HepG2 (cell line): ENCODE results near the gene UBXN6. TPM values are rescaled to one million over a fixed set of nuclear protein-coding genes. Genes with fewer than 3 reads are reported as not detected.

ENCODE experiments used
- ATRX ChIP-seq: sonication (generic); formaldehyde crosslinking; IDR thresholded peaks from 2 replicates; pipeline ENCODE4 v1.4.0; 2020; ENCODE audit warnings: missing genetic modification reagents, borderline replicate concordance
- CAMTA2 ChIP-seq: sonication (generic); formaldehyde crosslinking; IDR thresholded peaks from 2 replicates; pipeline ENCODE4 v1.4.0; 2020; ENCODE audit warnings: mild to moderate bottlenecking, missing genetic modification reagents, borderline replicate concordance
- ELF4 ChIP-seq: sonication (generic); formaldehyde crosslinking; IDR thresholded peaks from 2 replicates; pipeline ENCODE4 v1.5.0; 2020; ENCODE audit warnings: missing genetic modification reagents, mild to moderate bottlenecking, moderate library complexity, borderline replicate concordance
- FOXM1 ChIP-seq: sonication (generic); formaldehyde crosslinking; IDR thresholded peaks from 2 replicates; pipeline ENCODE4 v1.5.0; 2020; ENCODE audit warnings: missing genetic modification reagents
- HNF4G ChIP-seq, 2 experiments: sonication (generic) in 1 of 2; formaldehyde crosslinking in 1 of 2; IDR thresholded peaks; 2 replicates each; pipeline versions ENCODE4 v1.4.0 to v1.6.1; 2011 to 2020; ENCODE audit warnings: borderline replicate concordance in 2 of 2, low read depth in 2 of 2, mild to moderate bottlenecking in 2 of 2, low read length in 1 of 2, missing genetic modification reagents in 1 of 2, moderate library complexity in 1 of 2
- MEF2D ChIP-seq: sonication (generic); formaldehyde crosslinking; IDR thresholded peaks from 2 replicates; pipeline ENCODE4 v1.5.1; 2020; ENCODE audit warnings: mild to moderate bottlenecking, missing genetic modification reagents
- ONECUT2 ChIP-seq: sonication (generic); formaldehyde crosslinking; IDR thresholded peaks from 2 replicates; pipeline ENCODE4 v1.4.0; 2020; ENCODE audit warnings: missing genetic modification reagents
- PITX1 ChIP-seq: sonication (generic); formaldehyde crosslinking; IDR thresholded peaks from 2 replicates; pipeline ENCODE4 v1.5.1; 2020; ENCODE audit warnings: mild to moderate bottlenecking, missing genetic modification reagents
- SAFB2 ChIP-seq: sonication (generic); formaldehyde crosslinking; IDR thresholded peaks from 2 replicates; pipeline ENCODE4 v1.5.1; 2020; ENCODE audit warnings: missing genetic modification reagents, low read depth, mild to moderate bottlenecking, borderline replicate concordance
- SALL1 ChIP-seq: sonication (generic); formaldehyde crosslinking; IDR thresholded peaks from 2 replicates; pipeline ENCODE4 v1.8.0; 2022; ENCODE audit warnings: mild to moderate bottlenecking, missing genetic modification reagents
- SNRNP70 ChIP-seq: fragments of 200-400 bp; formaldehyde crosslinking; IDR thresholded peaks from 2 replicates; pipeline ENCODE4 v1.6.1; 2017; ENCODE audit warnings: mild to moderate bottlenecking, low read depth, low read length, moderate library complexity
- SRSF1 ChIP-seq: fragments of 200-400 bp; formaldehyde crosslinking; optimal IDR thresholded peaks from 2 replicates; pipeline ENCODE3; 2017; ENCODE audit warnings: mild to moderate bottlenecking, low read depth, low read length, moderate library complexity
- ZBTB38 ChIP-seq: sonication (generic); formaldehyde crosslinking; IDR thresholded peaks from 2 replicates; pipeline ENCODE4 v1.5.1; 2020; ENCODE audit warnings: mild to moderate bottlenecking, missing genetic modification reagents
- ZNF124 ChIP-seq: sonication (generic); formaldehyde crosslinking; IDR thresholded peaks from 2 replicates; pipeline ENCODE4 v1.4.0; 2020; ENCODE audit warnings: missing genetic modification reagents
- ZNF33A ChIP-seq: sonication (generic); formaldehyde crosslinking; IDR thresholded peaks from 2 replicates; pipeline ENCODE4 v1.5.1; 2020; ENCODE audit warnings: missing genetic modification reagents, mild to moderate bottlenecking, moderate library complexity, borderline replicate concordance
- ZNF441 ChIP-seq: sonication (generic); formaldehyde crosslinking; IDR thresholded peaks from 2 replicates; pipeline ENCODE4 v1.7.0; 2021; ENCODE audit warnings: missing genetic modification reagents, borderline replicate concordance
- ZNF546 ChIP-seq: sonication (generic); formaldehyde crosslinking; conservative IDR thresholded peaks from 2 replicates; pipeline ENCODE4 v1.8.1; 2023; ENCODE audit warnings: mild to moderate bottlenecking, missing genetic modification reagents
- ZNF557 ChIP-seq: sonication (generic); formaldehyde crosslinking; IDR thresholded peaks from 2 replicates; pipeline ENCODE4 v1.4.0; 2020; ENCODE audit warnings: missing genetic modification reagents
- ZNF772 ChIP-seq: sonication (generic); formaldehyde crosslinking; IDR thresholded peaks from 2 replicates; pipeline ENCODE4 v1.5.0; 2020; ENCODE audit warnings: mild to moderate bottlenecking, missing genetic modification reagents
- ZNF792 ChIP-seq: IDR thresholded peaks from 2 replicates; pipeline ENCODE4 v1.6.1; 2016
- polyA plus RNA-seq, 8 experiments: library from polyadenylated mRNA; depleted of rRNA in 3 of 8; stranded (reverse) in 7 of 8; unstranded in 1 of 8; fragments of >200 nt; fragmentation: Illumina TruSeq in 4 of 8; extraction: Trizol in 4 of 8; gene quantifications; 2 replicates each; pipeline versions ENCODE4 v1.2.1 to v1.2.3, GENCODE V29; 2011 to 2016; ENCODE audit warnings: low read depth in 4 of 8, missing spikeins in 1 of 8, mixed read lengths in 1 of 8; ENCODE audit not compliant: insufficient read depth in 1 of 8
- total RNA-seq, 5 experiments: library from RNA; depleted of rRNA; stranded (reverse); fragments of >200 nt; fragmentation: Illumina TruSeq; extraction: Trizol; gene quantifications; 2 replicates each; pipeline ENCODE4 v1.2.3, GENCODE V29; 2016; ENCODE audit warnings: low read depth in 1 of 5
- TF ChIP-seq, protein P1 (sequence below): sonication (generic); formaldehyde crosslinking; conservative IDR thresholded peaks from 2 replicates; pipeline ENCODE4 v1.8.0; 2022; ENCODE audit warnings: low read depth, missing genetic modification reagents
- TF ChIP-seq, protein P2 (sequence below): sonication (generic); formaldehyde crosslinking; IDR thresholded peaks from 2 replicates; pipeline ENCODE4 v1.5.1; 2020; ENCODE audit warnings: mild to moderate bottlenecking, missing genetic modification reagents, moderate library complexity
- TF ChIP-seq, protein P3 (sequence below): fragments of 450-650 bp; IDR thresholded peaks from 2 replicates; pipeline ENCODE4 v1.6.1; 2016

UBXN6 gene
- total and polyA plus RNA-seq, 2 of the 13 experiments (the other 11 are each of a cell fraction or from before 2014, with no cell fraction given): 34.9 to 35.5 TPM

DNA sequence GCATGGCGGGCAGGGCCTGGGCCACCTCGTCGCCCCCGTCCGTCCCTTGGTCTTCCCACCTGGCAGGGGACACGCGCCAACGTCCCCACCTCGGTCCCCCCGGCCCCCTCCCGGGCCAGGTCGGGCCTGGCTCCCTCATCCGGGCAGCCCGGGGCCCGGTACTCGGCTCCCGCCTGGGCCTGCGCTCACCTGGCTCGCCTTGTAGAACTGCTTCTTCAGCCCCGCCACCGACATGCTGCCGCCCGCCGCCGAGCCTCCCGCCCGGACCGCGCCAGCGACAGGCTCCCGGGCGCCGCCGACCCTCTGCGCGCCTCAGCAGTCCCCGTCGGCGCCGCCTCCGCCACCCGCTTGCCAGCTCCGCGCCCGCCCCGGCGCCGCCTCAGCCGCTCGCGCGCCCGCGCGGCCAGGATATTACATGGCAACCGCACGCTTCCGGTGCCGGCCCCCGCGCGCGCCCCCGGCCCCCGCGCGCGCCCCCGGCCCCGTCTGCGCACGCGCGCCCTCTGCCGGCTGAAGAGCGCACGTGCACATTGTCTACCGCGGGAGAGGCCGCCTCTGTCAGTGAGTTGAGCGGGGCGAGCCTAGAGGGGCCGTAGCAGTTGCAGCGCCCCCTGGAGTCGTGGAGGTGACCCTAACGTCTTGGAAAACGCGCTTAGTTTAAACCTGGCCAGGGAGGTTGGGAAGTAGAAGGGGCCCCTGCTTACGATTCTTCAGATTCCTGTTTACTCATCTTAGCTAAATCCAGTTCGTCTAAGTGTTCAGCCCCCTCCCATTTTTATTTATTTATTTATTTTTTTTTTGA is 57.3 kb downstream of the UBXN6 start, which contains the start of gene SH3GL1 (continued):
- TF ChIP-seq ZNF441 (CRISPR knock-in tag): no peak; the same call in 1 of the 2 replicates
- TF ChIP-seq ZNF33A (CRISPR knock-in tag): no peak
- no peak for TF ChIP-seq SRSF1
- TF ChIP-seq ZNF792 (CRISPR knock-in tag): peak; percentile 56; the same call in 1 of the 2 replicates
- no peak for TF ChIP-seq ZNF546 (CRISPR knock-in tag)
- TF ChIP-seq, protein P1, sequence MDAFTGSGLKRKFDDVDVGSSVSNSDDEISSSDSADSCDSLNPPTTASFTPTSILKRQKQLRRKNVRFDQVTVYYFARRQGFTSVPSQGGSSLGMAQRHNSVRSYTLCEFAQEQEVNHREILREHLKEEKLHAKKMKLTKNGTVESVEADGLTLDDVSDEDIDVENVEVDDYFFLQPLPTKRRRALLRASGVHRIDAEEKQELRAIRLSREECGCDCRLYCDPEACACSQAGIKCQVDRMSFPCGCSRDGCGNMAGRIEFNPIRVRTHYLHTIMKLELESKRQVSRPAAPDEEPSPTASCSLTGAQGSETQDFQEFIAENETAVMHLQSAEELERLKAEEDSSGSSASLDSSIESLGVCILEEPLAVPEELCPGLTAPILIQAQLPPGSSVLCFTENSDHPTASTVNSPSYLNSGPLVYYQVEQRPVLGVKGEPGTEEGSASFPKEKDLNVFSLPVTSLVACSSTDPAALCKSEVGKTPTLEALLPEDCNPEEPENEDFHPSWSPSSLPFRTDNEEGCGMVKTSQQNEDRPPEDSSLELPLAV (CRISPR knock-in tag): 0 out of 2 replicates have a peak, but pooled peaks have one; percentile 26
- TF ChIP-seq ZNF557 (CRISPR knock-in tag): no peak
- TF ChIP-seq ELF4 (CRISPR knock-in tag): no peak
- TF ChIP-seq ZNF772: no peak
- TF ChIP-seq SALL1: peak; percentile 70
- no peak for TF ChIP-seq ZNF124
- TF ChIP-seq, protein P2, sequence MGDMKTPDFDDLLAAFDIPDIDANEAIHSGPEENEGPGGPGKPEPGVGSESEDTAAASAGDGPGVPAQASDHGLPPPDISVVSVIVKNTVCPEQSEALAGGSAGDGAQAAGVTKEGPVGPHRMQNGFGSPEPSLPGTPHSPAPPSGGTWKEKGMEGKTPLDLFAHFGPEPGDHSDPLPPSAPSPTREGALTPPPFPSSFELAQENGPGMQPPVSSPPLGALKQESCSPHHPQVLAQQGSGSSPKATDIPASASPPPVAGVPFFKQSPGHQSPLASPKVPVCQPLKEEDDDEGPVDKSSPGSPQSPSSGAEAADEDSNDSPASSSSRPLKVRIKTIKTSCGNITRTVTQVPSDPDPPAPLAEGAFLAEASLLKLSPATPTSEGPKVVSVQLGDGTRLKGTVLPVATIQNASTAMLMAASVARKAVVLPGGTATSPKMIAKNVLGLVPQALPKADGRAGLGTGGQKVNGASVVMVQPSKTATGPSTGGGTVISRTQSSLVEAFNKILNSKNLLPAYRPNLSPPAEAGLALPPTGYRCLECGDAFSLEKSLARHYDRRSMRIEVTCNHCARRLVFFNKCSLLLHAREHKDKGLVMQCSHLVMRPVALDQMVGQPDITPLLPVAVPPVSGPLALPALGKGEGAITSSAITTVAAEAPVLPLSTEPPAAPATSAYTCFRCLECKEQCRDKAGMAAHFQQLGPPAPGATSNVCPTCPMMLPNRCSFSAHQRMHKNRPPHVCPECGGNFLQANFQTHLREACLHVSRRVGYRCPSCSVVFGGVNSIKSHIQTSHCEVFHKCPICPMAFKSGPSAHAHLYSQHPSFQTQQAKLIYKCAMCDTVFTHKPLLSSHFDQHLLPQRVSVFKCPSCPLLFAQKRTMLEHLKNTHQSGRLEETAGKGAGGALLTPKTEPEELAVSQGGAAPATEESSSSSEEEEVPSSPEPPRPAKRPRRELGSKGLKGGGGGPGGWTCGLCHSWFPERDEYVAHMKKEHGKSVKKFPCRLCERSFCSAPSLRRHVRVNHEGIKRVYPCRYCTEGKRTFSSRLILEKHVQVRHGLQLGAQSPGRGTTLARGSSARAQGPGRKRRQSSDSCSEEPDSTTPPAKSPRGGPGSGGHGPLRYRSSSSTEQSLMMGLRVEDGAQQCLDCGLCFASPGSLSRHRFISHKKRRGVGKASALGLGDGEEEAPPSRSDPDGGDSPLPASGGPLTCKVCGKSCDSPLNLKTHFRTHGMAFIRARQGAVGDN (CRISPR knock-in tag): peak; percentile 73
- TF ChIP-seq ZBTB38 (CRISPR knock-in tag): peak; percentile 80; the same call in 1 of the 2 replicates
- TF ChIP-seq ATRX: no peak
- TF ChIP-seq, protein P3, sequence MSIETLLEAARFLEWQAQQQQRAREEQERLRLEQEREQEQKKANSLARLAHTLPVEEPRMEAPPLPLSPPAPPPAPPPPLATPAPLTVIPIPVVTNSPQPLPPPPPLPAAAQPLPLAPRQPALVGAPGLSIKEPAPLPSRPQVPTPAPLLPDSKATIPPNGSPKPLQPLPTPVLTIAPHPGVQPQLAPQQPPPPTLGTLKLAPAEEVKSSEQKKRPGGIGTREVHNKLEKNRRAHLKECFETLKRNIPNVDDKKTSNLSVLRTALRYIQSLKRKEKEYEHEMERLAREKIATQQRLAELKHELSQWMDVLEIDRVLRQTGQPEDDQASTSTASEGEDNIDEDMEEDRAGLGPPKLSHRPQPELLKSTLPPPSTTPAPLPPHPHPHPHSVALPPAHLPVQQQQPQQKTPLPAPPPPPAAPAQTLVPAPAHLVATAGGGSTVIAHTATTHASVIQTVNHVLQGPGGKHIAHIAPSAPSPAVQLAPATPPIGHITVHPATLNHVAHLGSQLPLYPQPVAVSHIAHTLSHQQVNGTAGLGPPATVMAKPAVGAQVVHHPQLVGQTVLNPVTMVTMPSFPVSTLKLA: peak; percentile 56
- TF ChIP-seq ONECUT2 (CRISPR knock-in tag): no peak
- 0 out of 2 replicates have a peak, but pooled peaks have one; percentile 42 for TF ChIP-seq MEF2D
- TF ChIP-seq FOXM1 (CRISPR knock-in tag): no peak
- no peak for TF ChIP-seq HNF4G (IDR thresholded peaks at IDR 0.05; ENCODE audit: borderline replicate concordance, low read depth, low read length)
- 0 out of 2 replicates have a peak, but pooled peaks have one; percentile 11 for TF ChIP-seq HNF4G (CRISPR knock-in tag; IDR thresholded peaks at IDR 0.05; ENCODE audit: borderline replicate concordance, low read depth)
- no peak for TF ChIP-seq SNRNP70
- no peak for TF ChIP-seq SAFB2 (CRISPR knock-in tag)
- no peak for TF ChIP-seq CAMTA2 (CRISPR knock-in tag)
- peak; percentile 28; the same call in 1 of the 2 replicates for TF ChIP-seq PITX1 (CRISPR knock-in tag)
